GM19372 (cell line): ENCODE measurements around the gene RGS6.

Source experiments
- ATAC-seq: cut with Tn5 transposase; IDR thresholded peaks from one replicate; pipeline ENCODE4 v1.9.1; 2021; ENCODE audit warnings: mild to moderate bottlenecking, low read depth, moderate library complexity; ENCODE audit not compliant: unreplicated experiment

The RGS6 gene

DNA sequence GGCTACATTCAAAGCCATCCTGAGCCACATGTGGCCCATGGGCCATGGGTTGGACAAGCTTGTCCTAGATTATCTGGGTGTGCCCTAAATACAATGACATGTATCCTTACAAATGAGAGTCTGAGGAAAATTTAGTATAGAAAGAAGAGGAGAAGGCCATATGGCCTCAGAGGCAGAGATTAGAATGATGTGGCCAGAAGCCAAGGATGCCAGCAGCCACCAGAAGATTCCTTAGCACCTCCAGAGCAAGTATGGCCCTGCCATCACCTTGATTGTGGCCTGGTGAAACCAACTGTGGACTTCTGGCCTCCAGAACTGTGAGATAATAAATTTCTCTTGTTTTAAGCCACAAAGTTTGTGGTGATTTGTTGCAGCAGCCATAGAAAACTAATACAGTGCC lies 436.9 kb downstream of the RGS6 start:
- no peak for ATAC-seq

DNA sequence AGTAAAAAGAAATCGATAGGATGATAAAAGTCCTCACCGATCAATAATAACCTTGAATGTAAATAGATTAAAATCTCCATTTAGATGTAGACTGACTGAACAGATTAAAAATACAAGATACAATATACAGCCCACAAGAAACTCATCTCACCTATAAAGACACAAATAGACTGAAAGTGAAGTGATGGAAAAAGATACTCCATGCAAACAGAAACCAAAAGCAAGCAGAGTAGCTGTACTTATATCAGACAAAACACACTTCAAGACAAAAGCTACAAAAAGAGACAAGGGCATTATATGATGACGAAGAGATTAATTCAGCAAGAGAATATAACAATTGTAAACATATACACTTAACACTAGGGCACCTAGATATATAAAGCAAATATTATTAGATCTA lies 444.8 kb downstream of the RGS6 start:
- ATAC-seq, result no peak

DNA sequence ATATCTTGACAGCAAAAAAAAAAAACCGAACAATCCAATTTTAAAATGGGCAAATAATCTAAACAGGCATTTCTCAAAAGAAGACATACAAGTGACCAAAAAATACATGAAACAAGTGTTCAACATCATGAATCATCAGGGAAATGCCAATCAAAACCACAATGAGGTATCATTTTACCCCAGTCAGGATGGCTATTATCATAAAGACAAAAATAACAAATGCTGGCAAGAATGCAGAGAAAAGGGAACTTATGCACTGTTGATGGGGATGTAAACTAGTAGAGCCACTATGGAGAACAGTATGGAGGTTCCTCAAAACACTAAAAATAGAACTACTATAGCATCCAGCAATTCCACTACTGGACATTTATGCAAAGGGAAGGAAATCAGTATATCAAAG lies 448.2 kb downstream of the RGS6 start:
- ATAC-seq, result no peak

DNA sequence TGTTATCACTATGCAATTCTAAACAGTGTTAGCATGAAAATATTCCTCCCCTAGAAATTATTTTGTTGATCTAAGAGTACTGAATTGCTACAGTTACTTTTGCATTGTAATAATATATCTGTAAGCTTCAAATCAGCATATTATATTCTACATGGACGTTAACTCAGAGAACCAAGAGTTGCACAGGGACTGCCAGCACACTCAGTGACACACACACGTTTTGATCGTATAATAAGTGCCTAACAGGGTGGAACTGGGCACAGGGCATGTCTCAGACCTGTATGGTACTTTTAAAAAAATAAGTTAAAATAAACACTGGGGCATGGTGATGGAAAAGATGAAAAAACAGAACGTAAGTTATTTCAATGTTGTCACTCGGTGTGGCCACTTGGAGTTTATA lies 451.6 kb downstream of the RGS6 start:
- no peak for ATAC-seq

DNA sequence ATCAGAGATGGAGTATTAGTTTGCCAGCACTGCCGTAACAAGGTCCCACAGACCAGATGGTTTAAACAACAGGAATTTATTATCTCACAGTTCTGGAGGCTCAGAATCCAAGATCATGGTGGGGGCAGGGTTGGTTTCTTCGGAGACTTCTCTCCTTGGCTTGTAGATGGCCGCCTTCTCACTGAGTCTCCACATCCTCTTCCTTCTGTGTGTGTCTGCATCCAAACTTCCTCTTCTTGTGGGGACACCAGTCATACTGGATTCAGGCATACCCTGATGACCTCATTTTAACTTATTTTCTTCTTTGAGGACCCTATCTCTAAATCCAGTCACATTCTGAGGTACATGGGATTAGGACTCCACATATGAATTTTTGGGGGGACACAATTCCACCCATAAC lies 455.5 kb downstream of the RGS6 start:
- ATAC-seq, result no peak

DNA sequence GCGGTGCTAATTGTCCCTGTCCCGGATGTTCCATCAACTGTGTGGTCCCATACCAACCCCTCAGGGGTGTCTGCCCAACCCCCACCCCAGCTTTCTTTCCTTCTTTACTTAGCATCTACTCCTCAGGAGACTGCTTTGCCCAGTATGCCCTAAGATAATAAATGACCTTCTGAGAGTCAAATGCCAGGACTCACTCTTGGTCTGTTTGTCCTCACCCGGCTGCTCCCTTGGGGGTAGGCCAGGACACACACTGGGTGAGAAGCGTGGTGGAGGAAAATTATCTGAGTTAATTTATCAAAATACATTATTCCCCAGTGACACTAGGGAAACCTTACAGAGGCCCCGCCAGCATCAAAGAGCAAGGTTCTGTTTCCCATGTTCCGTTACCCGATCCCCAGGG lies 457.0 kb downstream of the RGS6 start:
- no peak for ATAC-seq

DNA sequence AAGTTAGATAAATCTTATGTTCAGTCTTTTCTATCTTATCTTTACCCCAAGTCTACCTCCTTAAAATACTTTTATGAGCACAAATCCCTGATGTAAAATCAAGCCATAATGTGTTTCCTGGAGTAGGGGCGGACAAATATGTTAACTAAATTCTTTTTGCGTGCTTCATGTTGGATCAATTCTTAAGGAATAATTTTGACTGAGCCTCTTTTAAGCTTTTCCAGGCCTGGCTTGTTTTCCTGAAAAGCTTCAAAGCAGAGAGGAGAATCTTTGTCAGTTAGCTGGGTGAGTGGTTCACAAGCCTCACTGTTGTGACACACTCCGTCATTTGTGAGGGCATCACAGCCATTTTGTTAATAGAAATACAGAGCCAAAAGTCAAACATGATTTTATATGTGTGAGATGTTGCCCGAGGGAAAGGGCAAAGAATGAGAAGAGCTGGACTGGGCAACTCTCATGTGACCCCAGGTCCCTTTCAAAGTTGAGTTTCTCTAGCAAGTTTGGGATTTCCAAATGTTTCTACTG lies 468.9 kb downstream of the RGS6 start:
- no peak for ATAC-seq

DNA sequence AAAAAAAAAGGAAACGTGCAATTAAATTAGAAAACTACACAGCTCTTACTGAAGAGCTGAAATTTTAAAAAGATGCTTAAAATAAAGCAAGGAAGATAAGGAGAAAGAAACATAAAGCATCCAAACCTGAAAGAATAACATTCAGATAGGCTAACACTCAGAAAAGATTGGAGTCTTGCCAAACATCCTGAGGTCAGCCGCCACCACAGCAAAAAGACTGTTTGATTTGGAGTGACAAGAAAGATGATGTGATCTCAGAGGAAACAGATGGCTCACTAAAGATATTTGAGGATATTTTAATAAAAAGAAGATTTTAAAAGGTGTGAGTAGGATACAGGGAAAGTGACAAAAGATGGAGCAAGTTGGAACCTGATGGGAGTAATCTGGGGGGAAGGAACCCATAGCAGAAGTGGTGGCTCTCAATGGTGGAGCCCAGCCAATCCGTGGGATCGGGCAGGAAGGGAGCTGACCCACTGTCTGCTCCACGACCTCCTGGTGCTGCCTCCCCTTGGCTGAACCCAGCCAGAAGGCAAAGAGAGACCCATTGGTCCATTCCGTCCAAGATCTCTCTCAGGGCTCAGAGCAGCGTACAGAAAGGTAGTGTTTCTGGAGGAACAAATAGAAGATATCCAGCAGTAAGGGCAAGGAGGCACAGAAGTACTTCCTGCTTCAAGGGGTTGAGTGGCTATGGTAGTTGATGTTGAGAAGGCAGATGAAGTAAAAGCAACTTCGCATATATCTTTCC lies 469.6 kb downstream of the RGS6 start:
- ATAC-seq, result no peak

DNA sequence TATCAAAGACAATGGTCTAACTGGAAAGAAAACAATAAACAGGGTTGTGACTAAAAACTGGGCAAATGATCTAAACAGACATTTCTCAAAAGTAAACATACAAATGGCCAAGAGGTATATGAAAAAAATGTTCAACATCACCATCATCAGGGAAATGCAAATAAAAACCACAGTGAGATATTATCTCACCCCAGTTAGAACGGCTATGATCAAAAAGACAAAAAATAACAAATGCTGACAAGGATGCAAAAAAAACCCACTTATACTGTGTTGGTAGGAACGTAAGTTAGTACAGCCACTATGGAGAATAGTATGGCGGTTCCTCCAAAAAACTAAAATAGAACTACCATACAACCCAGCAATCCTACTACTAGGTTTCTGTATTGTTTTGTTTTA lies 470.1 kb downstream of the RGS6 start:
- no peak for ATAC-seq

DNA sequence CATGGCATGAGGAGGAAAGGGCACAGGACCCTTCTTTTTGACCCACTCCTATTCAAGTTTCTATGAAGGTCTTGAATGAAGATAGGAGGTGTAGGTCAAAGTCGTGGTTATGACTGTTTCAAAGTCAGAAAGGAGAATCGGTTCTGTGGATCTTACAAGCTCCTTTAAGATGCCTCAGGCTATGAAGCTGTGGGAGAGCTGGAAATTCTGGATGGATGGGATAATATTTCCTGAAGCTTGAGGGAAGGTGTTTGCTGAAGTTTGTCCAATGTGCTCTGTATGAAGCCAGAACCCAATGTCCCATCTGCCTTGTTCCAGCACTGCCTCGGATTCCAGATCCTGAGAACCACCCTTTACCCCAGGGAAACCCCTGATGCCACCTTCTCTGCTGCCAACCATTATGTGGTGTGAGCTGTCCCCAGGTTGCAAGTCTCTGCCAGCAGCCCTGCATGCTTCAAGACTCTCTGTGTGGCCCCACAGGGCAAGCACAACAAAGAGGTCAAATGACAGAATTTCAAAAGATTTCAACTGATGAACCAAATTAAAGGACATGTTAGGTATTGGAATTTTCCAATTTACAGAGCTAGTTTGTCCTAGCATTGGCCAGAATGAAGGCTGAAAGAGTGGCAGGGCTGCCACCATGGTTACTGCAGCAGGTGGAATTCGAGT lies 472.0 kb downstream of the RGS6 start:
- ATAC-seq, result no peak

DNA sequence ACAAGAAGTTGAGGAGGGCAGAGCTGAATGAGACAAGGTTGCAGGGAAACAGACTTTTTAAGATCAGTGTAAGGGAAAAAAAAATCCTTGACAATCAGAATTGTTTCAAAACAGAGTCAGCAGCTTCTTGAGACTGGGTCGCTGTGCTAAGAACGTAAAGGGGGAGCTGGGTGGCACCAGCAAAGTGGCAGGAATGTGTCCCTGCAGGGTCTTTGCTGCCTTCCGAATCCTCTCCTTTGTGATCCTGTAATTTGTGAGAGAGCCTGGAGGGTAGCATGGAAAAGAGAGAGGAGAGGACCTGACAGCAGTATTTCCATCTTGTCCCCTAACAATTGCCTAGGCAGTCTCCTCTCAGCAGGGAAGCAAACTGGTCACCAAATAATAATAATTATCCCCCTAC lies 472.8 kb downstream of the RGS6 start:
- no peak for ATAC-seq

DNA sequence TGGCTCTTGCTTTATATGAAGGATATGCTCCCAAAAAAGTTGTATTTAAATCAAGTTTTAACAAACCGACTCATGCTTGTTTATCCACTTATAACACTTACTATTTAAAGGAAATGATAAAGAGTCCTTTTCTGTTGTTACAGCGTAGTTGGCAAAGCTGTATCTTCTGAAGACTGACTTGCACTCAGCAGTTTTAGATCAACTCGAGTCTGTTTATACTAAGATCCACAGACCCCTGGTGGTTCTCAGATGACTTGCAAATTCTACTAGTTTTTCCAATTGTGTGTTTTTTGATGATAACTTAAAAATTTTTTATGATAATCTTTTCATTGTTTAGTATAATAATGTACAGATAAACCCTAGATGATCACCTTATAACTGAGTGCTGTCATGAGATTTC lies 475.8 kb downstream of the RGS6 start:
- ATAC-seq, result no peak

DNA sequence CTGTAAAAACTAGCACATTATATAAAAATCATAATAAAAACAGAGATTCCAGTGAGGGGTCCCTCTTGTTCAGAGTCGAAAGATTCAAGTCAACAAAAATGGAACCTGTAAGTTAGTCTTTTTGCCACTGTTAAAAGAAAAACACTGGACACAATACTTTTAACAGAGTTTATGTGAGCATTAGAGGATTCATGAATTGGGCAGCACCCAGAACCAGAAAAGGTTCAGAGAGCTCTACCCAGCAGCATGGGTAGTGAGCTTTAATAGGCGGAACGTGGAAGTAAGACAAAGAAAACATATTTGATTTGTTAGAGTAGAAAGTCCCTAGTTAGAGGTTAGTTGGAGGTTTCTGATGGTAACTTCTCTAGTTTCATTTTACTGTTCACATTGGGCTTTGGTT lies 476.8 kb downstream of the RGS6 start:
- no peak for ATAC-seq

DNA sequence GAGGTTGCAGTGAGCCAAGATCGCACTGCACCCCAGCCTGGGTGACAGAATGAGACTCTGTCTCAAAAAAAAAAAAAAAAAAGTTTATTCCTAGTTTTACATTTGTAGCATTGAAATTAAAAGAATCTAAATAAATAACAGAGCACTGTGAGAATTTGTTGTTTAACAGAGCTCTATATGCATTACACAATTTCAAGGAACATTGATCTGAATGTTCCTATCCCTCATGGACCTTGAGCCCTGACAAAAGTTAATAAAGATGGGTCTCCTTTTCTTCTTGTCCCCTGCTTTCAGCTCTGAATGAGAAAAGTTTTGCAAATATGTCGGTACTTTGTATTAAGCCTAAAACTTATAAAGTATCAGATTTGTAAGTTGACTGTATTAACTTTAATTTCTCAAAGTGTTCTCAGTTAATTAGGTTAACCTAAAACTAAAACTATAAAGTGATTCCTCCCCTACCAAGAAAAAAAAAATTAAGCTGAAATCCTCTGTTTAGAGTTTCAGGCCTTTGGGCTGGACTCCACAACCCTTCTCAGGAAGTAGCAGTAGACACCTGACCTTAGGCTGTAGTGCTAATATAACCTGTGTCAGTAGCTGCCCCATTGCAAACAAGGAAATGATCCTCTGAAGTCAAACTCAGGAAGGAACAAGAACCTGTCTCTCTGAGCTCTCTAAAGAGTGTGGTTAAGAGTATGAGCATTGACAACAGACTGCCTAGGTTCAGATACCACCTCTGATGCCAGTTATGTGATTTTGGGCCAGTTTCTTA lies 484.0 kb downstream of the RGS6 start:
- no peak for ATAC-seq

DNA sequence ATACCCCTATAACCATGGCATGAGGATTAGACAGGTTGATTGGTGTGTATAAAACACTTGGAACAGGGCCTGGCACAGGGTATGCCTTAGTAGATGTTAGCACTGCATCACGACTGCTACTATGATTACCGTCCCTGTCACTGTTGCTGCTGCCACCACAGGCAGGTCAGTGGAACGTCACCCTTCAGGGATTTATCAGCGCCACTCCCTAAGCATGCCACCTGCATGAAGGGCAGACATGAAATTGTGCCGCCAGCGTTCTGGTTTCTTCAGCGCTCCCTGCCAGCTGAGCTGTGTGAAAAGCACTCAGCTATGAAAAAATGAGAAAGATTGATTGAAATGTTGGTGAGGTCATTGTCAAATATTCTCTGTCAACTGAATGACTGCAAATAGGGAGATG lies 484.7 kb downstream of the RGS6 start:
- ATAC-seq, result no peak

DNA sequence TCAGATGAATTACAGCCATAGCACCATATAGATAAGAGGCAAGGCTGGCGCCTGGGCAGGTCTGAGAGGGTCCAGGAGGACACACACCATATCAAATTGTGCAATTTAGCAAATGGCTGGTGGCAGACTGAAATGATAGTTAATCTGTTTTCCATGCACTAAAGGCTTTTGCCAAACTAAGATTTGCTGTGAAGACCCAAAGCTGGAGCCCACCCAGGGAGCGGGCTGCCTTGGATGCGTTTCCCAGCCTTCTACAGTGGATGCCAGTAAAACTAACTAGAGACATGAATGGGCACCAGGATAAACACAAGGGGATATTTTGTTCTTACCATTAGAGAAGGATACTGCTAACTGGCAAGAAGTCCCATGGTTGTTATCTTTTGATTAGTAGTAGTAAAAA lies 486.6 kb downstream of the RGS6 start:
- ATAC-seq, result no peak

DNA sequence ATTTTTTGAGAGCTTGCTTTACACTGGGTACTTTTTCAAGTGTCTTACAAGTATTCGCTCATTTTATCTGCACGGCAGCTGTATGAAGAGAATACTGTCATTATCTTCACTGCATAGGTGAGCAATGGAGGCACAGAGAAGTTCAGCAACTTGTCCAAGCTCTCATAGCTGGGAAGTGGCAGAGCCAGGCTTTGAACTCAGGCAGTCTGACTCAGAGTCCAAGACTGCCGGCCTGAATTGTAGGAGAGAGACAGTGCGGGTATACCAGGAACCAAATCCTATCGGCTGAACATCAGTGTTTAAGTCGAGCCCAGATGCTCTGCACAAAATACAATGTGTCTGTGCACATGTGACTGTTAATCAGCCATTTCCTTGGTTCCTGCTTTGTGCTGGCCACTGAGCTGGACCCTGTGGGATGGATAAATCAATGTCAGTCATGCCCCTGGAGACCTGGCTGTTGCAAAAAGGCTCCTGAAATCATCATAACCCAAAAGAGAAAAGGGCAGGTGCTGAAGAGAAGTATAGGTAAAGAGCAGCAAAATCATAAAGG lies 487.1 kb downstream of the RGS6 start:
- ATAC-seq, result no peak

DNA sequence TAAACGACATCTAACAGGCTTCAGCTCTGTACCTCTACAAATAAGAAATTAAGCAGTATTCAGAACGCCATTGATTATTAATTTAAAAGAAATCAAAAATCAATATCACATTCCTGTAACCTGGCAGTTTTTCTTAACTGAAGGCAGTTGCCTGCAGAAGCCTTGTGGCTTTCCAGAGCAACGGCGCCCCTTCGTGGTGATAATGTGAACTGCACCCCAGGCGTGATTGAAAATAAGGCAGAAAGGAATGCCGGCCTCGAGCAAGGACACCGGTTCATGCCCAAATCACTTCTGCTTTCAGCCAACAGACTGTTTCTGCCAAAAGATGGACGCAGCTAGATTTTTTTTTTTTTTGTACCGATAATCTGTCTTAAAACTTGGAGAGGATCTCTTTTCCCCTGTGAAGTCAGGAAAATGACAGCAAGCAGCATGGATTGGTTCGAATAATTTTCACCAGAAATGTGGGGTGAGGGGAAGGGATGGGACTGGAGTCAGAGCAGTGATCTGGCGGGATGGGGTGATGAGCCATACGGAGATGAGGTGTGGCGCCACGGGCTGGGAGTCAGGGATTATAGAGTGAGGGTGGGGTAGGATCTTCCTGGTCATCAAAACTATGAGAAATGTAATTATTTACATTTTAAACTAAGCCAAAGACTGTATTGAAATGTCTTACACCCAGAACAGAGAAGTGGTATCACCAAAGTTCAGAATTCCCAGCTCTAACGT lies 488.7 kb downstream of the RGS6 start:
- no peak for ATAC-seq

DNA sequence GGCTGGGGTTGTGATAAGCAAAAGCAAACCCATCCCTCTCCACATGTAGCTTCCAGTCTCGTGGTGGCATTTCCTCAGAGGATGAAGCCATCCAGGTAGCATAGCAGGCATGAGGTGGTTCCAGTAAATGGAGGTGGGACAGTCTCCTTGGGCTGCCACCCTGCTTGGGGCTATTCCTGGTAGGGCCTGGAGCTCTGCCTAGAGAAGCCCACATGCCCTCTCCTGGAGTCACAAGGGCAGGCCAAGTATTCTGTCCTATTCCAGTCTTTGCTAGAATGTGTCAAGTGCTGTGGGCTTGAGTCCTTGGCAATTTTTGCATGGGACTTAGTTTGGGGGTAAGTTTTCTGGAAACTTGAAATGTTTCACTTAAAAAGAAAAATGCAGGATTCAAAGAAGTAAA lies 491.7 kb downstream of the RGS6 start:
- no peak for ATAC-seq

DNA sequence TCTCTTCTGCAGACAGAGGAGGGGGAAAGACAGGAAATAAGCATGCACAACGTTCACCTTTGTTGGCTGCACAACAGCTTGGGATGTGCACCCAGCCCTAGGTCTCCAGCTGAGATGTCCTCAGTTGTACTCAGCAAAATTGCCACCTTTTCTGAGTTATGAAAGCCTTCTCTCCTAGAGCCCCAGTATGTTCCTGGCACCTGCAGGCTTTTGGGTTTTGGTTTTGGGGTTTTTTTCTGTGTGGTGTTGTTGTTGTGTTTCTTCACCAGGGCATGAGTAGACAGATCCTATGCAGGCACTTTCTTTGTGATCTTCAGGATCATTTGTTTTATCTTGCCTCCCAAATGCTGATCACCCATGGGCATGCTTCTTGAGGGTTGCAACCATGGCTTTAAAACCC lies 498.2 kb downstream of the RGS6 start:
- no peak for ATAC-seq

DNA sequence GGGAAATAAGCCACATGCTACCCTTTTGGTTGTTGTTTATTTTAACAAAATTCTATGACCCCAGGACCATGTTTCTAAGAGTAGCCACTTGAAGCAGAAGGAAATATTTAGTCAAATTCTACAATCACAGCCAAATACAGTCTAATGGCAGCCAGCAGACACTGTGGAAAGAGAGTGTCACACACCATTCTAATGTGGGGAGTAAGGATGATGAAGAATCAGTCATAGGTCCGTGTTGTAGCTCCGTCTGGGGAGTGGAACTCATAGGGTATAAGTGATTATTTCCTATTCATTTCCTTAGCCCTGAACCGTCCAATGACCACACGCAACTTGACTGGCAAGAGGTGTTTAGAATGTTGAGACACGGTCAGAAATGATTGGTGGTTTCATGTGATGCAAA lies 500.5 kb downstream of the RGS6 start:
- no peak for ATAC-seq
